Gastroesophageal sphincter (tissue), 3 donors: ENCODE measurements around the gene BANF2.

Experiments
- POLR2A ChIP-seq, 2 donors: fragments of 450-650 bp; IDR thresholded peaks; one replicate each; pipeline ENCODE4 v1.6.1; 2017; ENCODE audit warnings: antibody characterized with exemption in 2 of 2, mild to moderate bottlenecking in 2 of 2, moderate library complexity in 1 of 2
- POLR2AphosphoS5 ChIP-seq: sonication (generic); formaldehyde crosslinking; IDR thresholded peaks from one replicate; pipeline ENCODE4 v1.6.1; 2017; ENCODE audit warnings: antibody characterized with exemption
- TF ChIP-seq, protein P1 (sequence below), 4 experiments: fragments of 200-600 bp in 2 of 4; fragments of 450-650 bp in 2 of 4; sonication (generic) in 1 of 4; IDR thresholded peaks; one replicate each; pipeline ENCODE4 v1.5.1; 2017 to 2019; ENCODE audit warnings: antibody characterized with exemption in 4 of 4, mild to moderate bottlenecking in 2 of 4, moderate library complexity in 2 of 4

GRCh38 chr20:17650301-17651128 is 49.3 kb upstream of the BANF2 start:
- TF ChIP-seq POLR2A (IDR thresholded peaks at IDR 0.05) (no peak), POLR2AphosphoS5 (no peak)
- TF ChIP-seq, protein P1, sequence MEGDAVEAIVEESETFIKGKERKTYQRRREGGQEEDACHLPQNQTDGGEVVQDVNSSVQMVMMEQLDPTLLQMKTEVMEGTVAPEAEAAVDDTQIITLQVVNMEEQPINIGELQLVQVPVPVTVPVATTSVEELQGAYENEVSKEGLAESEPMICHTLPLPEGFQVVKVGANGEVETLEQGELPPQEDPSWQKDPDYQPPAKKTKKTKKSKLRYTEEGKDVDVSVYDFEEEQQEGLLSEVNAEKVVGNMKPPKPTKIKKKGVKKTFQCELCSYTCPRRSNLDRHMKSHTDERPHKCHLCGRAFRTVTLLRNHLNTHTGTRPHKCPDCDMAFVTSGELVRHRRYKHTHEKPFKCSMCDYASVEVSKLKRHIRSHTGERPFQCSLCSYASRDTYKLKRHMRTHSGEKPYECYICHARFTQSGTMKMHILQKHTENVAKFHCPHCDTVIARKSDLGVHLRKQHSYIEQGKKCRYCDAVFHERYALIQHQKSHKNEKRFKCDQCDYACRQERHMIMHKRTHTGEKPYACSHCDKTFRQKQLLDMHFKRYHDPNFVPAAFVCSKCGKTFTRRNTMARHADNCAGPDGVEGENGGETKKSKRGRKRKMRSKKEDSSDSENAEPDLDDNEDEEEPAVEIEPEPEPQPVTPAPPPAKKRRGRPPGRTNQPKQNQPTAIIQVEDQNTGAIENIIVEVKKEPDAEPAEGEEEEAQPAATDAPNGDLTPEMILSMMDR (IDR thresholded peaks at IDR 0.05) = no peak
